Measurements from ENCODE around the gene UBE2L6.
"Not testable (repeated sequence)": the region's sequence is repeated elsewhere in the genome, so short reads cannot be mapped to it uniquely, and the experiment has no call there.

The UBE2L6 gene

GRCh38 chr11:57542582-57542981, 24.9 kb downstream of the UBE2L6 start:
- Histone ChIP-seq H3K27ac (no peak overlapping the region), H3K9me3 (no peaks in the 10 kb centered on the region), H3K27me3 (no peaks in the 10 kb centered on the region), H3K36me3 (peaks cover 0 to 11% (median 8%) of the 10 kb centered on the region in 3 donors), H3K4me1 (no peaks in the 10 kb centered on the region), H3K4me3 (no peak overlapping the region)
- DNase-seq: no peak
- no peak for TF ChIP-seq CTCF (IDR thresholded peaks at IDR 0.05)
- intact Hi-C loops (cut with DNase I; ENCODE audit: low total_unique reads): no loop called here

GRCh38 chr11:57541169-57541568, 26.3 kb downstream of the UBE2L6 start:
- DNase-seq: no peak
- intact Hi-C loops (cut with DNase I; ENCODE audit: low total_unique reads): no loop called here
- H3K4me1 ChIP-seq: no peaks in the 10 kb centered on the region

GRCh38 chr11:57539342-57539741, 28.1 kb downstream of the UBE2L6 start:
- intact Hi-C loops (cut with DNase I; ENCODE audit: low total_unique reads): no loop called here
- Histone ChIP-seq H3K27ac (no peak overlapping the region), H3K4me3 (no peak overlapping the region), H3K4me1 (no peaks in the 10 kb centered on the region), H3K27me3 (peaks cover 0 to 5% of the 10 kb centered on the region in 2 donors), H3K9me3 (no peaks in the 10 kb centered on the region), H3K36me3 (no peaks in the 10 kb centered on the region)
- DNase-seq: no peak
- TF ChIP-seq CTCF (IDR thresholded peaks at IDR 0.05): no peak

More at GRCh38 chr11:57541169-57541568, 26.3 kb downstream of the UBE2L6 start:
- Histone ChIP-seq H3K27ac (no peak overlapping the region), H3K4me3 (no peak overlapping the region), H3K36me3 (peaks cover 0 to 2% (median 0%) of the 10 kb centered on the region in 3 donors), H3K27me3 (peaks cover 0 to 5% of the 10 kb centered on the region in 2 donors), H3K9me3 (no peaks in the 10 kb centered on the region)
- TF ChIP-seq CTCF (IDR thresholded peaks at IDR 0.05): no peak

GRCh38 chr11:57536947-57537619, 30.4 kb downstream of the UBE2L6 start, which contains the start of gene SMTNL1:
Gene SMTNL1 (plus strand): TSS chr11:57537595. CDS start chr11:57542643, 5,048 bp downstream.
- Histone ChIP-seq H3K4me3 (no peak within 1 kb of the TSS), H3K9me3 (no peaks in the 10 kb centered on the region), H3K27me3 (peaks cover 0 to 5% of the 10 kb centered on the region in 2 donors), H3K27ac (no peak within 1 kb of the TSS), H3K36me3 (no peaks in the 10 kb centered on the region), H3K4me1 (no peaks in the 10 kb centered on the region)
- intact Hi-C loops (cut with DNase I; ENCODE audit: low total_unique reads): no loop called here
- DNase-seq: no peak
- no peak for TF ChIP-seq CTCF (IDR thresholded peaks at IDR 0.05)

GRCh38 chr11:57534449-57534848, 33.0 kb downstream of the UBE2L6 start:
- DNase-seq; H3K27me3 ChIP-seq; H3K36me3 ChIP-seq; H3K4me3 ChIP-seq; H3K9me3 ChIP-seq; H3K27ac ChIP-seq; intact Hi-C loops (cut with DNase I; ENCODE audit: low total_unique reads): not testable (repeated sequence)
- H3K4me1 ChIP-seq: peaks cover 0 to 14% (median 10%) of the 10 kb centered on the region in 4 donors

- DNase-seq: peak; percentile 96 to 97
- intact Hi-C loops (cut with DNase I; ENCODE audit: low total_unique reads): no loop called here
- Histone ChIP-seq H3K4me1 (peaks cover 0 to 15% (median 11%) of the 10 kb centered on the region in 4 donors), H3K36me3 (peaks cover 0 to 19% (median 0%) of the 10 kb centered on the region in 3 donors), H3K4me3 (peak within 1 kb of the TSS; percentile 70), H3K9me3 (no peaks in the 10 kb centered on the region), H3K27ac (peak within 1 kb of the TSS; percentile 49 to 70), H3K27me3 (no peaks in the 10 kb centered on the region)
- TF ChIP-seq CTCF (IDR thresholded peaks at IDR 0.05): no peak
These were observed 36.6 kb downstream of the UBE2L6 start, which contains the start of gene TIMM10 for GRCh38 chr11:57530596-57531507. Gene TIMM10 (minus strand): TSS chr11:57530754. CDS start chr11:57530189, 565 bp downstream.
